GM19193 (cell line): ENCODE measurements around the gene ZNF488.

ENCODE experiments used
- POLR2A ChIP-seq: IDR thresholded peaks from 4 replicates; pipeline ENCODE4 v1.6.1; 2011; ENCODE audit not compliant: insufficient read depth, insufficient read length; ENCODE audit errors: extremely low read depth

The ZNF488 gene

GRCh38 chr10:47350671-47351640 is 33.1 kb downstream of the ZNF488 start:
- TF ChIP-seq POLR2A: no peak

- no peak for TF ChIP-seq POLR2A
These were observed 34.1 kb downstream of the ZNF488 start for GRCh38 chr10:47349941-47350371.

GRCh38 chr10:47349516-47349915 is 34.6 kb downstream of the ZNF488 start:
- TF ChIP-seq POLR2A: no peak

GRCh38 chr10:47348661-47349470 is 35.2 kb downstream of the ZNF488 start:
- TF ChIP-seq POLR2A: no peak

- no peak for TF ChIP-seq POLR2A
These were observed 35.9 kb downstream of the ZNF488 start, which contains the start of gene RBP3 for GRCh38 chr10:47348138-47348651. Gene RBP3, plus strand, starts transcription at chr10:47348363. Its CDS starts 122 bp downstream, at chr10:47348485.

GRCh38 chr10:47347303-47347675 is 36.8 kb downstream of the ZNF488 start:
- TF ChIP-seq POLR2A: no peak

- no peak for TF ChIP-seq POLR2A
These were observed 37.4 kb downstream of the ZNF488 start for GRCh38 chr10:47346581-47347302.

GRCh38 chr10:47344996-47345870 is 38.9 kb downstream of the ZNF488 start:
- no peak for TF ChIP-seq POLR2A

- no peak for TF ChIP-seq POLR2A
These were observed 43.4 kb downstream of the ZNF488 start for GRCh38 chr10:47340608-47341170.

GRCh38 chr10:47339759-47340607 is 44.1 kb downstream of the ZNF488 start:
- no peak for TF ChIP-seq POLR2A

- no peak for TF ChIP-seq POLR2A
These were observed 44.8 kb downstream of the ZNF488 start for GRCh38 chr10:47339186-47339735.

GRCh38 chr10:47337310-47337709 is 46.8 kb downstream of the ZNF488 start:
- TF ChIP-seq POLR2A: no peak
